ENCODE data around the gene BOC. TPM values are rescaled to one million over a fixed set of nuclear protein-coding genes. Genes with fewer than 3 reads are reported as not detected.

BOC gene
- total and polyA plus RNA-seq, 2 donors (not counting 1 experiment from before 2014, with no cell fraction given): 2.1 to 4.2 TPM

GRCh38 chr3:113277941-113278598 is 66.7 kb downstream of the BOC start:
- no peak for DNase-seq (ENCODE audit: low read depth in 2 of 2)
- Histone ChIP-seq H3K36me3 (ENCODE audit: control insufficient read depth, insufficient read depth, low read length) (no peaks in the 10 kb centered on the region), H3K9me3 (ENCODE audit: control insufficient read depth, insufficient read depth, low read depth, low read length) (no peaks in the 10 kb centered on the region), H3K4me3 (replicated peaks in 1 of 4; ENCODE audit: control extremely low read depth in 1 of 4, insufficient read depth in 1 of 4, low read depth in 3 of 4, low read length in 4 of 4) (no peak overlapping the region), H3K4me1 (ENCODE audit: control insufficient read depth, extremely low read depth, insufficient read depth, low read length) (peaks cover 6% of the 10 kb centered on the region), H3K4me2 (ENCODE audit: extremely low read depth, insufficient read depth, low read length) (no peak overlapping the region), H3K27me3 (ENCODE audit: control insufficient read depth, insufficient read depth, low read length) (no peaks in the 10 kb centered on the region), H3K27ac (ENCODE audit: insufficient read depth, low read length) (no peak overlapping the region), H3K9ac (ENCODE audit: insufficient read depth, low read length) (no peak overlapping the region), H4K20me1 (ENCODE audit: control insufficient read depth, extremely low read depth, insufficient read depth, low read length) (no peaks in the 10 kb centered on the region), H2AFZ (ENCODE audit: low read length) (no peak overlapping the region), H3K79me2 (ENCODE audit: control insufficient read depth, insufficient read depth, low read length) (no peaks in the 10 kb centered on the region)
- no peak for TF ChIP-seq EZH2 (IDR thresholded peaks at IDR 0.05; ENCODE audit: low read length, missing control alignments)
- no peak for TF ChIP-seq CTCF (conservative IDR thresholded peaks at IDR 0.05 in 1 of 2, IDR thresholded peaks at IDR 0.05 in 1 of 2; ENCODE audit: low read depth in 1 of 2, low read length in 2 of 2)

DNA sequence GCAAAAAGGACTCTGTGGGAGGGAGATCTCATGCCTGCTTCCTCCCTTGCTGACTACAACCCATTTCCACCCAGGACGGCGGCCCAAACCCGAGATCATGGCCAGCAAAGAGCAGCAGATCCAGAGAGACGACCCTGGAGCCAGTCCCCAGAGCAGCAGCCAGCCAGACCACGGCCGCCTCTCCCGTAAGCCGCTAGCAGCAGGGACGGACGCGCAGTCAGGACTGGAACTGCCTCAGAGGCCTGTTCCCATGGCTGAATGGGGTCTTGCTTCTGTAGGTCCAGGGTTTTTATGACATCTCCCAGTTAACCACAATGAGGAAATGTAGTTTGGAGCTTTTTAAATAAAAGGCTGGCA is 67.2 kb downstream of the BOC start:
- no peak overlapping the region for H2AFZ ChIP-seq (ENCODE audit: low read length)
- no peaks in the 10 kb centered on the region for H3K79me2 ChIP-seq (ENCODE audit: control insufficient read depth, insufficient read depth, low read length)
- peaks cover 6% of the 10 kb centered on the region for H3K4me1 ChIP-seq (ENCODE audit: control insufficient read depth, extremely low read depth, insufficient read depth, low read length)
- no peak overlapping the region for H3K9ac ChIP-seq (ENCODE audit: insufficient read depth, low read length)
- H3K4me2 ChIP-seq (ENCODE audit: extremely low read depth, insufficient read depth, low read length): no peak overlapping the region
- H3K36me3 ChIP-seq (ENCODE audit: control insufficient read depth, insufficient read depth, low read length): no peaks in the 10 kb centered on the region
- no peaks in the 10 kb centered on the region for H3K9me3 ChIP-seq (ENCODE audit: control insufficient read depth, insufficient read depth, low read depth, low read length)
- no peaks in the 10 kb centered on the region for H3K27me3 ChIP-seq (ENCODE audit: control insufficient read depth, insufficient read depth, low read length)
- no peak overlapping the region for H3K27ac ChIP-seq (ENCODE audit: insufficient read depth, low read length)
- no peak for DNase-seq (ENCODE audit: low read depth in 2 of 2)
- no peak for TF ChIP-seq EZH2 (IDR thresholded peaks at IDR 0.05; ENCODE audit: low read length, missing control alignments)
- no peak for TF ChIP-seq CTCF (conservative IDR thresholded peaks at IDR 0.05 in 1 of 2, IDR thresholded peaks at IDR 0.05 in 1 of 2; ENCODE audit: low read depth in 1 of 2, low read length in 2 of 2)
- H3K4me3 ChIP-seq (replicated peaks in 1 of 4; ENCODE audit: control extremely low read depth in 1 of 4, insufficient read depth in 1 of 4, low read depth in 3 of 4, low read length in 4 of 4): no peak overlapping the region
- H4K20me1 ChIP-seq (ENCODE audit: control insufficient read depth, extremely low read depth, insufficient read depth, low read length): no peaks in the 10 kb centered on the region

DNA sequence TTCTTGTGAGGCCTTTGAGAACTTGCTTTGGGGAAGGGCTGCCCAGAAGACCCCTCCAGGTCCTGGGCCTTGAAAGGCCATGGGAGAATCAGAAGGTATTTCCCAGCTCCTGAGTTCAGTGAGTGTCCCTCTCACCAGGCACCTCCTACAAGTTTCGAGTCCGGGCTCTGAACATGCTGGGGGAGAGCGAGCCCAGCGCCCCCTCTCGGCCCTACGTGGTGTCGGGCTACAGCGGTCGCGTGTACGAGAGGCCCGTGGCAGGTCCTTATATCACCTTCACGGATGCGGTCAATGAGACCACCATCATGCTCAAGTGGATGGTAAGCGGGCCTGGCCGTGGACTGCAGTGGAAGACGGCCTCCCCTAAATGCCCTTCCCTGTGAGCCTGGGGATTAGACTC is 68.3 kb downstream of the BOC start:
- DNase-seq (ENCODE audit: low read depth in 2 of 2): no peak
- H3K27me3 ChIP-seq (ENCODE audit: control insufficient read depth, insufficient read depth, low read length): no peaks in the 10 kb centered on the region
- TF ChIP-seq EZH2 (IDR thresholded peaks at IDR 0.05; ENCODE audit: low read length, missing control alignments): no peak
- TF ChIP-seq CTCF (conservative IDR thresholded peaks at IDR 0.05 in 1 of 2, IDR thresholded peaks at IDR 0.05 in 1 of 2; ENCODE audit: low read depth in 1 of 2, low read length in 2 of 2): no peak
- H3K4me3 ChIP-seq (replicated peaks in 1 of 4; ENCODE audit: control extremely low read depth in 1 of 4, insufficient read depth in 1 of 4, low read depth in 3 of 4, low read length in 4 of 4): no peak overlapping the region
- H3K27ac ChIP-seq (ENCODE audit: insufficient read depth, low read length): no peak overlapping the region
- H2AFZ ChIP-seq (ENCODE audit: low read length): no peak overlapping the region
- H3K9me3 ChIP-seq (ENCODE audit: control insufficient read depth, insufficient read depth, low read depth, low read length): no peaks in the 10 kb centered on the region
- no peaks in the 10 kb centered on the region for H4K20me1 ChIP-seq (ENCODE audit: control insufficient read depth, extremely low read depth, insufficient read depth, low read length)
- H3K4me1 ChIP-seq (ENCODE audit: control insufficient read depth, extremely low read depth, insufficient read depth, low read length): peaks cover 6% of the 10 kb centered on the region
- H3K9ac ChIP-seq (ENCODE audit: insufficient read depth, low read length): no peak overlapping the region
- no peaks in the 10 kb centered on the region for H3K36me3 ChIP-seq (ENCODE audit: control insufficient read depth, insufficient read depth, low read length)
- H3K79me2 ChIP-seq (ENCODE audit: control insufficient read depth, insufficient read depth, low read length): no peaks in the 10 kb centered on the region
- H3K4me2 ChIP-seq (ENCODE audit: extremely low read depth, insufficient read depth, low read length): no peak overlapping the region

All from fibroblast of lung (primary cell).